ENCODE data around the gene LRIG1. TPM values are rescaled to one million over a fixed set of nuclear protein-coding genes. Genes with fewer than 3 reads are reported as not detected.

LRIG1 gene
- total and polyA plus RNA-seq, 10 of the 15 experiments (the other 5 are each of a cell fraction or from before 2014, with no cell fraction given) = 0.84 to 16.4 (median 8.1) TPM

- ChIA-PET POLR2A (no interaction called here), SMC1A (ENCODE audit: uncharacterized antibody, unreplicated experiment) (interaction anchor here (1.5 to 2.6 kb wide), 4 partner anchors 8 to 55 kb away, joined by 4 to 8 read pairs (median 4); no protein-coding TSS in a partner anchor), CTCF (interaction anchor here (0.8 to 2.1 kb wide), 4 partner anchors 8 to 55 kb away, joined by 3 to 6 read pairs (median 4); no protein-coding TSS in a partner anchor), RAD21 (ENCODE audit: unreplicated experiment) (interaction anchor here (0.8 to 1.4 kb wide), 2 partner anchors 28 to 41 kb away, joined by 3 read pairs; no protein-coding TSS in a partner anchor)
- Histone ChIP-seq H2AFZ (ENCODE audit: control insufficient read depth, low read depth, low read length) (no peak overlapping the region), H3K27me3 (replicated peaks in 1 of 2; ENCODE audit: control insufficient read depth in 2 of 2, insufficient read depth in 2 of 2, low read length in 1 of 2) (no peaks in the 10 kb centered on the region), H3K27ac (ENCODE audit: control insufficient read depth, insufficient read depth) (no peak overlapping the region), H3K9me3 (replicated peaks; ENCODE audit: control insufficient read depth, insufficient read depth, low read length) (no peaks in the 10 kb centered on the region), H4K20me1 (ENCODE audit: control insufficient read depth, insufficient read depth) (no peaks in the 10 kb centered on the region), H3K4me1 (ENCODE audit: control insufficient read depth, insufficient read depth, low read length) (peaks cover 9% of the 10 kb centered on the region), H3K9ac (ENCODE audit: control insufficient read depth, insufficient read depth, low read length) (no peak overlapping the region), H3K4me2 (ENCODE audit: control insufficient read depth, insufficient read depth) (no peak overlapping the region), H3K36me3 (ENCODE audit: control insufficient read depth in 2 of 2, insufficient read depth in 2 of 2, low read length in 1 of 2) (no peaks in the 10 kb centered on the region; a peak in 2 of 4 replicates), H3K4me3 (no peak overlapping the region), H3K79me2 (ENCODE audit: control insufficient read depth, insufficient read depth, low read length) (no peaks in the 10 kb centered on the region)
- in situ Hi-C loops (cut with MboI) = no loop called here
- ATAC-seq (no peak), FAIRE-seq (no peak), DNase-seq (ENCODE audit: low read depth, low spot score) (no peak)
- 83% methylated on average over 6 of the region's 6 CpGs for WGBS (ENCODE audit: insufficient coverage, insufficient replicate concordance, low lambda C conversion rate, missing lambda C conversion rate)
- intact Hi-C loops (cut with micrococcal nuclease; ENCODE audit: unreplicated experiment) = no loop called here
- no TSS peak for BruUV-seq (replicated peaks)
- TF ChIP-seq TCF12 (IDR thresholded peaks at IDR 0.05; ENCODE audit: low read depth, low read length) = no peak
- TF ChIP-seq TCF7 (IDR thresholded peaks at IDR 0.05; ENCODE audit: borderline replicate concordance) = no peak
- no peak for TF ChIP-seq HDGF (IDR thresholded peaks at IDR 0.05)
- no peak for TF ChIP-seq ZZZ3 (IDR thresholded peaks at IDR 0.05; ENCODE audit: control insufficient read depth, insufficient read length, low read depth)
- no peak for TF ChIP-seq GABPA (IDR thresholded peaks at IDR 0.05; ENCODE audit: low read depth)
- no peak for TF ChIP-seq HSF1 (IDR thresholded peaks at IDR 0.05; ENCODE audit: low read depth, low read length)
- TF ChIP-seq MYB (IDR thresholded peaks at IDR 0.05; ENCODE audit: borderline replicate concordance, low read depth, low read length) = no peak
- TF ChIP-seq IRF5 (IDR thresholded peaks at IDR 0.05; ENCODE audit: borderline replicate concordance) = no peak
- TF ChIP-seq E4F1 (IDR thresholded peaks at IDR 0.05; ENCODE audit: borderline replicate concordance, partially characterized antibody) = no peak
- no peak for TF ChIP-seq CEBPZ (IDR thresholded peaks at IDR 0.05; ENCODE audit: low read depth, low read length)
These were observed 47.0 kb downstream of the LRIG1 start for GRCh38 chr3:66453651-66454463.
